Hematopoietic multipotent progenitor cell treated with erythropoietin and hydrocortisone succinate and interleukin-3 and kit ligand, for 8 days (in vitro differentiated cells): Measurements from ENCODE around the gene GZMM.

ENCODE experiments used
- DNase-seq: peaks from one replicate; pipeline ENCODE4 v3.0.0-alpha.2; 2015

Gene GZMM

GRCh38 chr19:567296-567900 lies 23.5 kb downstream of the GZMM start:
- no peak for DNase-seq

GRCh38 chr19:570251-570686 lies 26.4 kb downstream of the GZMM start:
- DNase-seq: no peak

- DNase-seq: peak; percentile 78
Observed at GRCh38 chr19:570937-571565, 27.2 kb downstream of the GZMM start.

- peak; percentile 79 for DNase-seq
Observed at GRCh38 chr19:571566-571974, 27.7 kb downstream of the GZMM start.

GRCh38 chr19:572140-572742 lies 28.4 kb downstream of the GZMM start, which contains the start of gene BSG:
BSG (plus strand) TSS chr19:572596; CDS start chr19:572635, 39 bp downstream.
- peak; percentile 99 for DNase-seq

GRCh38 chr19:572743-573518 lies 29.1 kb downstream of the GZMM start:
- DNase-seq: peak; percentile 44

GRCh38 chr19:573519-573825 lies 29.6 kb downstream of the GZMM start:
- no peak for DNase-seq

GRCh38 chr19:574658-575526 lies 31.0 kb downstream of the GZMM start:
- peak; percentile 96 for DNase-seq

- DNase-seq: peak; percentile 84
Observed at GRCh38 chr19:575527-576506, 32.0 kb downstream of the GZMM start.

- no peak for DNase-seq
Observed at GRCh38 chr19:576768-577438, 33.0 kb downstream of the GZMM start.

- DNase-seq: no peak
Observed at GRCh38 chr19:577439-578392, 33.9 kb downstream of the GZMM start.

- no peak for DNase-seq
Observed at GRCh38 chr19:579111-579841, 35.4 kb downstream of the GZMM start.

- no peak for DNase-seq
Observed at GRCh38 chr19:579842-580155, 35.9 kb downstream of the GZMM start.

GRCh38 chr19:580274-580835 lies 36.5 kb downstream of the GZMM start:
- no peak for DNase-seq

- DNase-seq: no peak
Observed at GRCh38 chr19:581399-582111, 37.7 kb downstream of the GZMM start.

GRCh38 chr19:582497-583197 lies 38.8 kb downstream of the GZMM start:
- no peak for DNase-seq

GRCh38 chr19:583198-583967 lies 39.5 kb downstream of the GZMM start:
- DNase-seq: no peak
